ENCODE measurements around the gene CNTLN.
"Not testable (repeated sequence)": the region's sequence is repeated elsewhere in the genome, so short reads cannot be mapped to it uniquely, and the experiment has no call there.

Gene CNTLN

GRCh38 chr9:17403539-17403938 is 268.7 kb downstream of the CNTLN start:
- 79 to 93% methylated on average over 5 of the region's 6 CpGs for WGBS, 2 experiments (ENCODE audit: insufficient coverage in 2 of 2)
- H3K4me3 ChIP-seq (ENCODE audit: extremely low read depth, insufficient read depth, low read length, poor library complexity, severe bottlenecking): no peak overlapping the region
- H3K36me3 ChIP-seq (ENCODE audit: control insufficient read depth, insufficient read depth, low read length): no peaks in the 10 kb centered on the region
- no peak overlapping the region for H3K27ac ChIP-seq (ENCODE audit: low read depth, low read length, severe bottlenecking)
- no peaks in the 10 kb centered on the region for H3K4me1 ChIP-seq (ENCODE audit: control insufficient read depth, insufficient read depth, low read length, poor library complexity, severe bottlenecking)
- H3K9me3 ChIP-seq (ENCODE audit: control insufficient read depth, low read length): no peaks in the 10 kb centered on the region

GRCh38 chr9:17414986-17415385 is 280.1 kb downstream of the CNTLN start:
- Histone ChIP-seq H3K9me3 (ENCODE audit: control insufficient read depth, low read length) (no peaks in the 10 kb centered on the region), H3K36me3 (ENCODE audit: control insufficient read depth, insufficient read depth, low read length) (no peaks in the 10 kb centered on the region), H3K4me1 (ENCODE audit: control insufficient read depth, insufficient read depth, low read length, poor library complexity, severe bottlenecking) (no peaks in the 10 kb centered on the region), H3K4me3 (ENCODE audit: extremely low read depth, insufficient read depth, low read length, poor library complexity, severe bottlenecking) (no peak overlapping the region), H3K27ac (ENCODE audit: low read depth, low read length, severe bottlenecking) (no peak overlapping the region)
- no CpG with 5 or more reads among the region's 3 CpGs for WGBS, 2 experiments (ENCODE audit: insufficient coverage in 2 of 2)

GRCh38 chr9:17422994-17423680 is 288.3 kb downstream of the CNTLN start:
- Histone ChIP-seq H3K4me1 (ENCODE audit: control insufficient read depth, insufficient read depth, low read length, poor library complexity, severe bottlenecking) (no peaks in the 10 kb centered on the region), H3K36me3 (ENCODE audit: control insufficient read depth, insufficient read depth, low read length) (no peaks in the 10 kb centered on the region), H3K4me3 (ENCODE audit: extremely low read depth, insufficient read depth, low read length, poor library complexity, severe bottlenecking) (no peak overlapping the region), H3K9me3 (ENCODE audit: control insufficient read depth, low read length) (no peaks in the 10 kb centered on the region), H3K27ac (ENCODE audit: low read depth, low read length, severe bottlenecking) (no peak overlapping the region)
- 84 to 90% methylated on average over 2 of the region's 4 CpGs for WGBS, 2 experiments (ENCODE audit: insufficient coverage in 2 of 2)

GRCh38 chr9:17423681-17424011 is 288.8 kb downstream of the CNTLN start:
- WGBS, 2 experiments (ENCODE audit: insufficient coverage in 2 of 2): 94% methylated on average over 3 of the region's 4 CpGs; no CpG with 5 or more reads in 1 of the 2 experiments
- Histone ChIP-seq H3K9me3 (ENCODE audit: control insufficient read depth, low read length) (no peaks in the 10 kb centered on the region), H3K4me3 (ENCODE audit: extremely low read depth, insufficient read depth, low read length, poor library complexity, severe bottlenecking) (no peak overlapping the region), H3K27ac (ENCODE audit: low read depth, low read length, severe bottlenecking) (no peak overlapping the region), H3K4me1 (ENCODE audit: control insufficient read depth, insufficient read depth, low read length, poor library complexity, severe bottlenecking) (no peaks in the 10 kb centered on the region), H3K36me3 (ENCODE audit: control insufficient read depth, insufficient read depth, low read length) (no peaks in the 10 kb centered on the region)

- 80 to 100% methylated on average over 2 of the region's 2 CpGs for WGBS, 2 experiments (ENCODE audit: insufficient coverage in 2 of 2)
Observed at GRCh38 chr9:17425384-17425783, 290.5 kb downstream of the CNTLN start.

GRCh38 chr9:17433526-17433925 is 298.7 kb downstream of the CNTLN start:
- Histone ChIP-seq H3K27ac (ENCODE audit: low read depth, low read length, severe bottlenecking) (no peak overlapping the region), H3K4me1 (ENCODE audit: control insufficient read depth, insufficient read depth, low read length, poor library complexity, severe bottlenecking) (no peaks in the 10 kb centered on the region), H3K9me3 (ENCODE audit: control insufficient read depth, low read length) (no peaks in the 10 kb centered on the region), H3K4me3 (ENCODE audit: extremely low read depth, insufficient read depth, low read length, poor library complexity, severe bottlenecking) (no peak overlapping the region), H3K36me3 (ENCODE audit: control insufficient read depth, insufficient read depth, low read length) (no peaks in the 10 kb centered on the region)
- 83% methylated on average over 2 of the region's 6 CpGs; no CpG with 5 or more reads in 1 of the 2 experiments for whole genome bisulfite sequencing, 2 experiments (ENCODE audit: insufficient coverage in 2 of 2)

More at GRCh38 chr9:17425384-17425783, 290.5 kb downstream of the CNTLN start:
- Histone ChIP-seq H3K4me3 (ENCODE audit: extremely low read depth, insufficient read depth, low read length, poor library complexity, severe bottlenecking) (no peak overlapping the region), H3K4me1 (ENCODE audit: control insufficient read depth, insufficient read depth, low read length, poor library complexity, severe bottlenecking) (no peaks in the 10 kb centered on the region), H3K9me3 (ENCODE audit: control insufficient read depth, low read length) (no peaks in the 10 kb centered on the region), H3K27ac (ENCODE audit: low read depth, low read length, severe bottlenecking) (no peak overlapping the region), H3K36me3 (ENCODE audit: control insufficient read depth, insufficient read depth, low read length) (no peaks in the 10 kb centered on the region)

- H3K4me3 ChIP-seq (ENCODE audit: extremely low read depth, insufficient read depth, low read length, poor library complexity, severe bottlenecking): no peak overlapping the region
- no peaks in the 10 kb centered on the region for H3K9me3 ChIP-seq (ENCODE audit: control insufficient read depth, low read length)
- no peaks in the 10 kb centered on the region for H3K36me3 ChIP-seq (ENCODE audit: control insufficient read depth, insufficient read depth, low read length)
- H3K4me1 ChIP-seq (ENCODE audit: control insufficient read depth, insufficient read depth, low read length, poor library complexity, severe bottlenecking): no peaks in the 10 kb centered on the region
- 94 to 98% methylated on average over 4 to 7 of the region's 7 CpGs for WGBS, 2 experiments (ENCODE audit: insufficient coverage in 2 of 2)
- no peak overlapping the region for H3K27ac ChIP-seq (ENCODE audit: low read depth, low read length, severe bottlenecking)
Observed at GRCh38 chr9:17436854-17437253, 302.0 kb downstream of the CNTLN start.

GRCh38 chr9:17437813-17438212 is 303.0 kb downstream of the CNTLN start:
- WGBS, 2 experiments (ENCODE audit: insufficient coverage in 2 of 2): 81 to 100% methylated on average over 2 of the region's 2 CpGs
- H3K9me3 ChIP-seq (ENCODE audit: control insufficient read depth, low read length): no peaks in the 10 kb centered on the region
- H3K4me1 ChIP-seq (ENCODE audit: control insufficient read depth, insufficient read depth, low read length, poor library complexity, severe bottlenecking): no peaks in the 10 kb centered on the region

GRCh38 chr9:17445126-17445525 is 310.3 kb downstream of the CNTLN start:
- not testable (repeated sequence) for H3K36me3 ChIP-seq (ENCODE audit: control insufficient read depth, insufficient read depth, low read length); H3K4me1 ChIP-seq (ENCODE audit: control insufficient read depth, insufficient read depth, low read length, poor library complexity, severe bottlenecking); H3K9me3 ChIP-seq (ENCODE audit: control insufficient read depth, low read length); H3K27ac ChIP-seq (ENCODE audit: low read depth, low read length, severe bottlenecking); H3K4me3 ChIP-seq (ENCODE audit: extremely low read depth, insufficient read depth, low read length, poor library complexity, severe bottlenecking)
- 93% methylated on average over 2 of the region's 3 CpGs; no CpG with 5 or more reads in 1 of the 2 experiments for WGBS, 2 experiments (ENCODE audit: insufficient coverage in 2 of 2)

More at GRCh38 chr9:17437813-17438212, 303.0 kb downstream of the CNTLN start:
- H3K27ac ChIP-seq (ENCODE audit: low read depth, low read length, severe bottlenecking): no peak overlapping the region
- no peak overlapping the region for H3K4me3 ChIP-seq (ENCODE audit: extremely low read depth, insufficient read depth, low read length, poor library complexity, severe bottlenecking)
- H3K36me3 ChIP-seq (ENCODE audit: control insufficient read depth, insufficient read depth, low read length): no peaks in the 10 kb centered on the region

- no peaks in the 10 kb centered on the region for H3K4me1 ChIP-seq (ENCODE audit: control insufficient read depth, insufficient read depth, low read length, poor library complexity, severe bottlenecking)
- no peaks in the 10 kb centered on the region for H3K36me3 ChIP-seq (ENCODE audit: control insufficient read depth, insufficient read depth, low read length)
- no peak overlapping the region for H3K27ac ChIP-seq (ENCODE audit: low read depth, low read length, severe bottlenecking)
- WGBS, 2 experiments (ENCODE audit: insufficient coverage in 2 of 2): 86 to 100% methylated on average over 1 of the region's 5 CpGs
- no peak overlapping the region for H3K4me3 ChIP-seq (ENCODE audit: extremely low read depth, insufficient read depth, low read length, poor library complexity, severe bottlenecking)
- H3K9me3 ChIP-seq (ENCODE audit: control insufficient read depth, low read length): no peaks in the 10 kb centered on the region
Observed at GRCh38 chr9:17453751-17454150, 318.9 kb downstream of the CNTLN start.

GRCh38 chr9:17462869-17463464 is 328.1 kb downstream of the CNTLN start:
- H3K4me3 ChIP-seq (ENCODE audit: extremely low read depth, insufficient read depth, low read length, poor library complexity, severe bottlenecking): no peak overlapping the region
- 100% methylated on average over 1 of the region's 5 CpGs; no CpG with 5 or more reads in 1 of the 2 experiments for WGBS, 2 experiments (ENCODE audit: insufficient coverage in 2 of 2)
- no peaks in the 10 kb centered on the region for H3K36me3 ChIP-seq (ENCODE audit: control insufficient read depth, insufficient read depth, low read length)

More at GRCh38 chr9:17462869-17463464, 328.1 kb downstream of the CNTLN start:
- Histone ChIP-seq H3K9me3 (ENCODE audit: control insufficient read depth, low read length) (no peaks in the 10 kb centered on the region), H3K27ac (ENCODE audit: low read depth, low read length, severe bottlenecking) (no peak overlapping the region), H3K4me1 (ENCODE audit: control insufficient read depth, insufficient read depth, low read length, poor library complexity, severe bottlenecking) (no peaks in the 10 kb centered on the region)
